ENCODE data around the gene PARD3.

DNA sequence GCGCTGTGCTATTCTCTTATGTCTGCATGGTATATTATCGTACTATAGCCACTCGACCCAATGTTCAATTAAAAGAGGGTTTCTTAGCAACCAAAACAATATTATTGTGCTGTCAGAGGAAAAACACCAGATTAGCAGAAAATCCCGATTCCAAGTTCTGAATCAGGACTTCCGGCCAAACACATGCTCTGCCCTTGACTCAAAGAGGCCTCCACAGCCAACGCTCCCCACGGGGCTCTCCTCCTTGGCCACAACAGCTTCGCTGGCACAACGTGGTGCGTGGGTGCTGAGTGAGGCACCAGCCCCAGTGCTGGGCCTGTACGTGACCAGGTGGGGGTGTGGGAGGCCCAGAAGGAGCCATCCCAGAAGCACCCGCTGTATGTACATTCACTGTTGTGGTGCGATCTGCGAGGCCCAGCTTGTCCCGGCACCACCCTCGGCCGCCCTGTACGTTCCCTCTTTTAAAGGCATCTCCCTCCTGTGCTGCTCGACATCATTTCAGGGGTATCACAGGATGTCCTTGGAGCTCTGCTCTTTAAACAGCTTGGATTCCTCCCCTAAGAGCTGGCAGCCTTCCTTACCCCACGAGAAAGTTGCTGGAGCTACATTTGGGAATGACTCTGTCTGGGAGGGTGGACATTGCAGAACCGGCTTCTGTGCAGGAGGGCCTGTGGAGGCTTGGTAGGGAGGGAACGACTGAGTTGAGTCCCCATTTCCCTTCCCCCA is 736.2 kb downstream of the PARD3 start:
- TF ChIP-seq, protein P1, sequence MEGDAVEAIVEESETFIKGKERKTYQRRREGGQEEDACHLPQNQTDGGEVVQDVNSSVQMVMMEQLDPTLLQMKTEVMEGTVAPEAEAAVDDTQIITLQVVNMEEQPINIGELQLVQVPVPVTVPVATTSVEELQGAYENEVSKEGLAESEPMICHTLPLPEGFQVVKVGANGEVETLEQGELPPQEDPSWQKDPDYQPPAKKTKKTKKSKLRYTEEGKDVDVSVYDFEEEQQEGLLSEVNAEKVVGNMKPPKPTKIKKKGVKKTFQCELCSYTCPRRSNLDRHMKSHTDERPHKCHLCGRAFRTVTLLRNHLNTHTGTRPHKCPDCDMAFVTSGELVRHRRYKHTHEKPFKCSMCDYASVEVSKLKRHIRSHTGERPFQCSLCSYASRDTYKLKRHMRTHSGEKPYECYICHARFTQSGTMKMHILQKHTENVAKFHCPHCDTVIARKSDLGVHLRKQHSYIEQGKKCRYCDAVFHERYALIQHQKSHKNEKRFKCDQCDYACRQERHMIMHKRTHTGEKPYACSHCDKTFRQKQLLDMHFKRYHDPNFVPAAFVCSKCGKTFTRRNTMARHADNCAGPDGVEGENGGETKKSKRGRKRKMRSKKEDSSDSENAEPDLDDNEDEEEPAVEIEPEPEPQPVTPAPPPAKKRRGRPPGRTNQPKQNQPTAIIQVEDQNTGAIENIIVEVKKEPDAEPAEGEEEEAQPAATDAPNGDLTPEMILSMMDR (IDR thresholded peaks at IDR 0.05; ENCODE audit: insufficient read depth, low read length, poor library complexity, severe bottlenecking), result no peak
- no peak for TF ChIP-seq EZH2phosphoT487 (conservative IDR thresholded peaks at IDR 0.05; ENCODE audit: low read length)
